ENCODE measurements around the gene CDH23. TPM values are rescaled to one million over a fixed set of nuclear protein-coding genes. Genes with fewer than 3 reads are reported as not detected.

CDH23 gene
- total and polyA plus RNA-seq, 4 experiments from 2014 or later: 1.8 to 5.4 (median 3.6) TPM

DNA sequence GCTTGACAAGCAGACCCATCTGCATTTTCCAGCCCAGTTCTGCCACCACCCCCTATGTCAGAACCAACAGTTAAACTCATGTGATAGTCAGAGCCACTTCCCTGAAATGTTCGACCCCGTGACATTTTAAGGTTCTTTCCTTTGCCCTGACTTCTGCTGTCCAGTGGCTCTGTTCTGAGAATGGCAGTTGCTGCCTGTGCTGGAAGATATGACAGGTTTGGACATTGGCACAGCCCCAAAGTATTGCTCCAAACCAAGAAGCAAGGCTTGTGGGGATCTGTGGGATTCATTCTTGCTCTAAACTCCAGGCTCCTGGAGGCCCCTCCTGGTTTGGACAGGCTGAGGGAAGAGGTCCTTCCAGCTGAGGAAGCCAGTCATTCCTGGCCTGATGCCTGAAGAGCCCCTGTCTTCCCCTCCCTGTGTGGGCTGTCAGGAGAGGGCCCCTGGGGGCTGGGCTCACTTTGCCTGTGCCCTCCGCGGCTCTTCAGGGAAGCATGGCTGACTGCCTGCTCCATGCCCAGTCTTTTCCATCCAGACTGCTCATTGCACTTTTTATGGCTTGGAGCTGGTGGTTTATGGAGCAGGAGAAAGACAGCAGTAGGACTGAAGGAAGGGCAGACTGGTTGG is 138.0 kb downstream of the CDH23 start:
- H3K36me3 Mint-ChIP-seq: no peaks in the 10 kb centered on the region
- Histone ChIP-seq H3K9me3 (ENCODE audit: control insufficient read depth in 1 of 2, low read length in 2 of 2) (no peaks in the 10 kb centered on the region), H3K4me3 (ENCODE audit: low read length in 2 of 2) (no peak overlapping the region), H3K36me3 (ENCODE audit: insufficient read depth, low read length) (no peaks in the 10 kb centered on the region), H3K4me1 (ENCODE audit: insufficient read depth, low read length) (no peaks in the 10 kb centered on the region), H3K27ac (ENCODE audit: low read depth, low read length) (no peak overlapping the region), H3K27me3 (ENCODE audit: insufficient read depth, low read length) (no peaks in the 10 kb centered on the region)
- H3K9me3 Mint-ChIP-seq: peaks cover 0 to 4% (median 0%) of the 10 kb centered on the region in 8 donors
- POLR2A ChIA-PET (ENCODE audit: partially characterized antibody): no interaction called here
- H3K4me1 Mint-ChIP-seq: peaks cover 2 to 5% (median 4%) of the 10 kb centered on the region in 4 donors
- intact Hi-C loops (cut with micrococcal nuclease): no loop called here
- H3K27ac Mint-ChIP-seq: peak overlapping the region in 1 of 7 donors; percentile 36
- no peak overlapping the region for H3K4me3 Mint-ChIP-seq
- H3K27me3 Mint-ChIP-seq: peaks cover 0 to 3% of the 10 kb centered on the region in 2 donors
- DNase-seq: no peak
- CTCF ChIA-PET (ENCODE audit: partially characterized antibody): interaction anchor here (0.9 kb wide), 1 partner anchor 35 kb away, joined by 5 read pairs; no protein-coding TSS in a partner anchor

DNA sequence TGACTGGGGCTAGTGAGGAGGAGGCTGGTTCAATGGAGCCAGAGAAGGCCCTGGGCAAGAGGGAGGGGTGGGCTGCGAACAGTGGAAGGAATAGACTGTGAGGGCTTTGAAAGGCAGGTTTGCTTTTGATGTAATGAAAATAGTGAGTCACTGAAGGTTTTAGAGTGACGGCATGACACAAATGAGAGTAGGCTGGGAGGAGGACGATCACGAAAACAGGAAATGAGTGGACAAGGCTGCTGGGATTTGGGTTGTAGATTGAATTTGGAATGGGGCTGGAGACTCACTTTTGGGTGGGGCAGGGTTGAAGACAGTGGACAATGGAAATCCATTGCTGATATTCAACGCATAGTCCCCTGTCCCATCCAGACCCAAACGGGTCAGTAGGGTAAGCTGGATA is 139.6 kb downstream of the CDH23 start:
- ChIA-PET CTCF (ENCODE audit: partially characterized antibody) (no interaction called here), POLR2A (ENCODE audit: partially characterized antibody) (no interaction called here)
- no peaks in the 10 kb centered on the region for H3K9me3 ChIP-seq (ENCODE audit: control insufficient read depth in 1 of 2, low read length in 2 of 2)
- Mint-ChIP-seq H3K4me1 (peaks cover 2 to 5% (median 4%) of the 10 kb centered on the region in 4 donors), H3K4me3 (no peak overlapping the region), H3K27ac (no peak overlapping the region), H3K36me3 (no peaks in the 10 kb centered on the region), H3K9me3 (peaks cover 0 to 4% (median 0%) of the 10 kb centered on the region in 8 donors), H3K27me3 (peaks cover 0 to 3% of the 10 kb centered on the region in 2 donors)
- H3K4me1 ChIP-seq (ENCODE audit: insufficient read depth, low read length): no peaks in the 10 kb centered on the region
- H3K36me3 ChIP-seq (ENCODE audit: insufficient read depth, low read length): no peaks in the 10 kb centered on the region
- intact Hi-C loops (cut with micrococcal nuclease): no loop called here
- no peaks in the 10 kb centered on the region for H3K27me3 ChIP-seq (ENCODE audit: insufficient read depth, low read length)
- H3K4me3 ChIP-seq (ENCODE audit: low read length in 2 of 2): no peak overlapping the region
- no peak overlapping the region for H3K27ac ChIP-seq (ENCODE audit: low read depth, low read length)
- no peak for DNase-seq

DNA sequence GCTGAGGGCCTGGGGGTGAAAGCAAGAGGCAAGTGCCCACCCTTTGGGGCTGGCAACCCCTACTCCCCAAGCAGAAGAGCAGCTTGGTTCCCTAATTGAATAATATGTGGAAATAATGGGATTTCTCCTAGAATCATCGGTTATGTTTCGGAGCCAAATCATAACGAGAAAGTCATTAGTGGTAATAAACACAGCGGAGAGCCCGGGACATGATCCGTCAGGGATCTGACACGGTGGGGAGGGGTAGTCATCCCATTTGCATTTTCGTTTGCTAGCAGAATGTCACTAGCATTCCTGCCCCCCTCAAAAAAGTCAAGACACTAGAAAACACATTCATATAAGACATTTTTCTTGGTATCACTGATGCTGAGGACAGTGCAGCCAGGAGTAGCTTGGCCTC is 140.4 kb downstream of the CDH23 start:
- intact Hi-C loops (cut with micrococcal nuclease): no loop called here
- Mint-ChIP-seq H3K9me3 (no peaks in the 10 kb centered on the region), H3K27ac (no peak overlapping the region), H3K27me3 (peaks cover 0 to 5% of the 10 kb centered on the region in 2 donors), H3K36me3 (no peaks in the 10 kb centered on the region), H3K4me1 (no peaks in the 10 kb centered on the region), H3K4me3 (no peak overlapping the region)
- no peak for DNase-seq
- ChIA-PET CTCF (ENCODE audit: partially characterized antibody) (no interaction called here), POLR2A (ENCODE audit: partially characterized antibody) (no interaction called here)
- no peaks in the 10 kb centered on the region for H3K36me3 ChIP-seq (ENCODE audit: insufficient read depth, low read length)
- H3K9me3 ChIP-seq (ENCODE audit: control insufficient read depth in 1 of 2, low read length in 2 of 2): no peaks in the 10 kb centered on the region
- no peaks in the 10 kb centered on the region for H3K27me3 ChIP-seq (ENCODE audit: insufficient read depth, low read length)
- H3K27ac ChIP-seq (ENCODE audit: low read depth, low read length): no peak overlapping the region
- no peaks in the 10 kb centered on the region for H3K4me1 ChIP-seq (ENCODE audit: insufficient read depth, low read length)
- no peak overlapping the region for H3K4me3 ChIP-seq (ENCODE audit: low read length in 2 of 2)

DNA sequence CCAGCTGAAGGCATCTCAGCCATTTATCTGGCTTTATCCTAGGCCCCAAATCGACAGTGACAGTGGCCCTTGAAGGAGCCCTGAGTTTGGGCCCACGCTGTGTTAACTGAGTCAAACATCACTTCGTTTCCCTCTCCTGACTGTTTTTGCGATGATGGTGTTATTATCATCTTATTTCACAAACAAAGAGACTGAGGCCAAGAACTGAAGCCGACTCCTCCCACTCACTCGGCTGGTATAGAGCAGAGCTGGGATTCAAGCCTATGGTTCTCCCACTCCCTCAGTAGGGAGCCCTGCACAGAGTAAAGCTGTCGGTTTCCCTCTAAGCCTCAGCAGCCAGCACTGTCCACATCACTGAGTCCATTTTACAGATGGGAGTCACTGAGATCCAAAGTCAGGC is 141.0 kb downstream of the CDH23 start:
- Histone ChIP-seq H3K27me3 (ENCODE audit: insufficient read depth, low read length) (no peaks in the 10 kb centered on the region), H3K36me3 (ENCODE audit: insufficient read depth, low read length) (no peaks in the 10 kb centered on the region), H3K9me3 (ENCODE audit: control insufficient read depth in 1 of 2, low read length in 2 of 2) (no peaks in the 10 kb centered on the region), H3K4me1 (ENCODE audit: insufficient read depth, low read length) (no peaks in the 10 kb centered on the region), H3K27ac (ENCODE audit: low read depth, low read length) (no peak overlapping the region), H3K4me3 (ENCODE audit: low read length in 2 of 2) (no peak overlapping the region)
- no peak for DNase-seq
- no peaks in the 10 kb centered on the region for H3K36me3 Mint-ChIP-seq
- CTCF ChIA-PET (ENCODE audit: partially characterized antibody): no interaction called here
- POLR2A ChIA-PET (ENCODE audit: partially characterized antibody): no interaction called here
- no peaks in the 10 kb centered on the region for H3K9me3 Mint-ChIP-seq
- H3K4me1 Mint-ChIP-seq: no peaks in the 10 kb centered on the region
- H3K4me3 Mint-ChIP-seq: no peak overlapping the region
- H3K27ac Mint-ChIP-seq: no peak overlapping the region
- intact Hi-C loops (cut with micrococcal nuclease): no loop called here
- peaks cover 0 to 5% of the 10 kb centered on the region in 2 donors for H3K27me3 Mint-ChIP-seq

DNA sequence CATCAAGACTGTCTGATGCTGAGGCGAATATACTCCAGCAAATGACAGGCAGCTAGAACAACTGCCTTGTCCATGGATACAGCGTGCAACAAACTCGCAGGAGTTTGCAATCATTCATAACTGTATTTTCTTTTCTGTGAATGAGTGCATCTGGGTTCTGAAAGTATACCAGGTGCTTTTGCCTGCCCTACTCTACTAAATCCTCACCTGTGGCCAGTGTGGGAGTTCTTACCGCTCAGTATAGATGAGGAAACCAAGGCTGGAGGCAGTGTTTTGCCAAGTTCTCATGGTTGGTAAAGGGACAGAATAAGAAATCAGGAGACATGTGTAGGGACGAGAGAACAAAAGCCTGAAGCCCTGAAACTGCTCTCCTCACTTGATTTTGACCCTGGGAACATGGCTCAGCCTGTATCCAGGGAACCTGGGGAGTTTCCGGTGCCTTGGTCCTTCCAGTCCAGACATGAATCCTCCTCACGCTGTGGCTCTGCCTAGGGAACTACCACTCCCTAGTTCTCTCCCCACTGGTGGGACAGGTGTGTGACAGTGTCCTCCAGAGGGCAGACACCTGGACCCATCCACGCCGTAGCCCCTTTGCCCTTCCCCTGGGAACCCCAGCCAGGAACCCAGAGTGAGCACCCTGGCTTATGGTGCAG is 142.0 kb downstream of the CDH23 start:
- Mint-ChIP-seq H3K4me3 (no peak overlapping the region), H3K4me1 (no peaks in the 10 kb centered on the region), H3K36me3 (no peaks in the 10 kb centered on the region), H3K27me3 (peaks cover 0 to 5% of the 10 kb centered on the region in 2 donors), H3K9me3 (no peaks in the 10 kb centered on the region), H3K27ac (no peak overlapping the region)
- ChIA-PET CTCF (ENCODE audit: partially characterized antibody) (no interaction called here), POLR2A (ENCODE audit: partially characterized antibody) (no interaction called here)
- Histone ChIP-seq H3K4me3 (ENCODE audit: low read length in 2 of 2) (no peak overlapping the region), H3K27ac (ENCODE audit: low read depth, low read length) (no peak overlapping the region), H3K36me3 (ENCODE audit: insufficient read depth, low read length) (no peaks in the 10 kb centered on the region), H3K4me1 (ENCODE audit: insufficient read depth, low read length) (no peaks in the 10 kb centered on the region), H3K9me3 (ENCODE audit: control insufficient read depth in 1 of 2, low read length in 2 of 2) (no peaks in the 10 kb centered on the region), H3K27me3 (ENCODE audit: insufficient read depth, low read length) (no peaks in the 10 kb centered on the region)
- DNase-seq: no peak
- intact Hi-C loops (cut with micrococcal nuclease): no loop called here

DNA sequence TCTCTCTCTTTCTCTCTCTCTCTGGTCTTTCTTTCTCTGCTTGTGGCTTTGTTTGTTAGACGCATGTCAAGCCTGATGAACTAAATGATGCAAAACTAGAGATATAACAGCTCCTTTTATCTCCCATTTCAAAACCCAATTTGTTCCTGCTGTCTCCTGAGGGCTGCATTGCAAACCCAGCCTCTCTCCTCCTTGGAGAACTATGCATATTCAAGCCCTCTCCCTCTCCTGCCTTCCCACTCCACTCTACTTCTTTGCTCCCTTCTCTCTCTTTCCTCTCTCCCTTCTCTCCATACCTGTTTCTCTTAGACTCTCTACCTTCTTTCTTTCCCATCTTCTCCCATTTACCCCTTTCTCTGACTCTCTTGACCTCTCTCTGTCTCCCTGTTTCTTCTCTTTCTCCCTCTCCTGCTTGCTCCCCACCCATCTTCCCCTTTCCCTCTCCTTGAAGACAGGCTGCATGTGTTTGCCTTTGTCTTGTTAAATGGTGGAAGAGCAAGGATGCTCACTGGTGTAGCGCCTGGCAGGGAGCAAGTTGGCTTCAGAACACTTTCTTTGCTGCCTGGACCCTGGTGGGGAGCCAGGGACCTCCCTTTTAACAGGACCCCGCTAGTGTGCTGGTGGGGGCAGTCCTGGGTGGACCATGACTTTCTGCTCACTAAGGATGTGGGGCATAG is 142.9 kb downstream of the CDH23 start:
- Histone ChIP-seq H3K27ac (ENCODE audit: low read depth, low read length) (no peak overlapping the region), H3K4me3 (ENCODE audit: low read length in 2 of 2) (no peak overlapping the region), H3K36me3 (ENCODE audit: insufficient read depth, low read length) (no peaks in the 10 kb centered on the region), H3K4me1 (ENCODE audit: insufficient read depth, low read length) (no peaks in the 10 kb centered on the region), H3K27me3 (ENCODE audit: insufficient read depth, low read length) (no peaks in the 10 kb centered on the region), H3K9me3 (ENCODE audit: control insufficient read depth in 1 of 2, low read length in 2 of 2) (no peaks in the 10 kb centered on the region)
- Mint-ChIP-seq H3K4me3 (no peak overlapping the region), H3K9me3 (no peaks in the 10 kb centered on the region), H3K27ac (no peak overlapping the region), H3K27me3 (peaks cover 0 to 5% of the 10 kb centered on the region in 2 donors), H3K36me3 (no peaks in the 10 kb centered on the region), H3K4me1 (no peaks in the 10 kb centered on the region)
- ChIA-PET POLR2A (ENCODE audit: partially characterized antibody) (no interaction called here), CTCF (ENCODE audit: partially characterized antibody) (no interaction called here)
- intact Hi-C loops (cut with micrococcal nuclease): no loop called here
- DNase-seq: no peak

DNA sequence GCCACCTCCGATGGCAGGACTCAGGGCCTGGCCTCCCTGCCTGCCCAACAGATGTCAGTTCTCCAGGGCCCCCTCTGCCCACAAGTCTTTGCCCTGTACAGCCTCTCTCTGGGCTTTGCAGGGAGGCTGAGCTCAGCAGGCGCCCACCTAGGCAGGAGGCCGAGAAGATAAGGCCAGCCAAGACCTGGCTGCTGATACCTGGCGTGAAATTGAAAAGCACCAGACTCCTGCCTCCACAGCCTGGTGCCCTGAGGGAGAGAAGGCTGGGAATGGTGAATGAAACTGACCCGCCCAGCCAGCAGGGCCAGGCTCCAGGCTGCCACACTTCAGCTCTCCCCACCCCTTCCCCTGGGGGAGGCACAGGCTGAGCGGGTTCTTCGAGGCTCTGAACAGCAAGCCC is 145.8 kb downstream of the CDH23 start:
- intact Hi-C loops (cut with micrococcal nuclease): no loop called here
- POLR2A ChIA-PET (ENCODE audit: partially characterized antibody): no interaction called here
- peaks cover 0 to 7% of the 10 kb centered on the region in 2 donors for H3K27me3 Mint-ChIP-seq

More for the DNA sequence above, 145.8 kb downstream of the CDH23 start:
- Mint-ChIP-seq H3K9me3 (no peaks in the 10 kb centered on the region), H3K36me3 (no peaks in the 10 kb centered on the region), H3K4me1 (no peaks in the 10 kb centered on the region), H3K4me3 (no peak overlapping the region), H3K27ac (no peak overlapping the region)
- Histone ChIP-seq H3K4me1 (ENCODE audit: insufficient read depth, low read length) (no peaks in the 10 kb centered on the region), H3K4me3 (ENCODE audit: low read length in 2 of 2) (no peak overlapping the region), H3K27ac (ENCODE audit: low read depth, low read length) (no peak overlapping the region), H3K27me3 (ENCODE audit: insufficient read depth, low read length) (no peaks in the 10 kb centered on the region), H3K36me3 (ENCODE audit: insufficient read depth, low read length) (no peaks in the 10 kb centered on the region), H3K9me3 (ENCODE audit: control insufficient read depth in 1 of 2, low read length in 2 of 2) (no peaks in the 10 kb centered on the region)
- DNase-seq: no peak
- CTCF ChIA-PET (ENCODE audit: partially characterized antibody): no interaction called here

Data from CD4-positive, alpha-beta memory T cell (primary cell).